Fibroblast of villous mesenchyme (primary cell): ENCODE results near the gene ADAMTSL1. TPM values are rescaled to one million over a fixed set of nuclear protein-coding genes. Genes with fewer than 3 reads are reported as not detected.

Experiments
- DNase-seq: peaks from one replicate; pipeline ENCODE4 v3.0.0-alpha.2; 2010; ENCODE audit warnings: low read depth
- H3K4me3 ChIP-seq: 2 replicates; pipeline ENCODE4 v1.5.1; 2011; ENCODE audit warnings: low read depth, mild to moderate bottlenecking, low read length
- total RNA-seq: library from RNA; depleted of rRNA; stranded (reverse); fragments of >200 nt; gene quantifications from 2 replicates; pipeline ENCODE4 v1.2.3, GENCODE V29; 2012
- TF ChIP-seq, protein P1 (sequence below): IDR thresholded peaks from 2 replicates; pipeline ENCODE4 v1.5.1; 2012; ENCODE audit warnings: low read depth, mild to moderate bottlenecking, low read length; ENCODE audit not compliant: insufficient read depth

The ADAMTSL1 gene
- total RNA-seq, 1 donor, result 3.0 TPM

DNA sequence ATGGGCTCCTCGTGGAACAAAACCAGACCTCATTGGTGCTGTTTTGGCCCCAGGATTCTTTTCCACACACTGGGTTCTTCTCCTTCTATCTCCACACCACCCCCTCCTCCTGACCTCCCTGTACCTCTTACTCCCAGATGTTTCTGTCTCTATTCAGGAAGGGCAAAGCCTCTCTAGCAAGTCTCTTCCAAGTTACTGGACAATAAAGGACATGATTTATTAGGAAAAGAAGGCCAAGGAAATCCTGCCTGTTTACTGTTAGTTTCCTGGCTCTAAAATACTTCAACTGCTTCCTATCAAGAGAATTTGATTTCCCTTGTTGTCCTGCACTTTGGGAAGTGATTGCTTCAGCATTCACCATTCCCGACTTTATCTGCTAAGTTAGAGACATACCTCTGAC is 297.1 kb downstream of the ADAMTSL1 start:
- TF ChIP-seq, protein P1, sequence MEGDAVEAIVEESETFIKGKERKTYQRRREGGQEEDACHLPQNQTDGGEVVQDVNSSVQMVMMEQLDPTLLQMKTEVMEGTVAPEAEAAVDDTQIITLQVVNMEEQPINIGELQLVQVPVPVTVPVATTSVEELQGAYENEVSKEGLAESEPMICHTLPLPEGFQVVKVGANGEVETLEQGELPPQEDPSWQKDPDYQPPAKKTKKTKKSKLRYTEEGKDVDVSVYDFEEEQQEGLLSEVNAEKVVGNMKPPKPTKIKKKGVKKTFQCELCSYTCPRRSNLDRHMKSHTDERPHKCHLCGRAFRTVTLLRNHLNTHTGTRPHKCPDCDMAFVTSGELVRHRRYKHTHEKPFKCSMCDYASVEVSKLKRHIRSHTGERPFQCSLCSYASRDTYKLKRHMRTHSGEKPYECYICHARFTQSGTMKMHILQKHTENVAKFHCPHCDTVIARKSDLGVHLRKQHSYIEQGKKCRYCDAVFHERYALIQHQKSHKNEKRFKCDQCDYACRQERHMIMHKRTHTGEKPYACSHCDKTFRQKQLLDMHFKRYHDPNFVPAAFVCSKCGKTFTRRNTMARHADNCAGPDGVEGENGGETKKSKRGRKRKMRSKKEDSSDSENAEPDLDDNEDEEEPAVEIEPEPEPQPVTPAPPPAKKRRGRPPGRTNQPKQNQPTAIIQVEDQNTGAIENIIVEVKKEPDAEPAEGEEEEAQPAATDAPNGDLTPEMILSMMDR, result no peak
- H3K4me3 ChIP-seq, result no peak overlapping the region
- no peak for DNase-seq

DNA sequence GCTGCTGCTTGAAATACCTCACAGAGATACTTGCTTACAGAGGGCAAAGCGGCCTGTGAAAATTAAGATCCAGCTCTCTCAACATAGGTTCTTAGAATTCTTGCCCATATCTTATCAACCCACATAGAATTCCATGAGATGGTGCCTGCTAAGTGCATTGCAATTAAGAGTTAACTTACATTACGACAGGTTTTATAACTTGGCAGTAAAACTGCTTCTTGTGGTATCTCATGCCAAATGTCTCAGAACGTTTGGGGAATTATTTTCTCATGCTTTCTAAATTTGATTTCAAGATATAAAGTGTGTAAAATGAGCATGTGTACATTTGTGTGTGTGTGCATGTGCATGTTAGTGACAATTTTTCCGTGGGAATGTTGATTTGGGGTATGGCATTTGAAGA is 297.8 kb downstream of the ADAMTSL1 start:
- DNase-seq, result no peak
- TF ChIP-seq, protein P1, result no peak
- no peak overlapping the region for H3K4me3 ChIP-seq

GRCh38 chr9:18775241-18775640 is 301.3 kb downstream of the ADAMTSL1 start:
- DNase-seq, result no peak
- TF ChIP-seq, protein P1, result no peak
- no peak overlapping the region for H3K4me3 ChIP-seq

- no peak for DNase-seq
- TF ChIP-seq, protein P1, result no peak
- no peak overlapping the region for H3K4me3 ChIP-seq
These were observed 302.0 kb downstream of the ADAMTSL1 start for GRCh38 chr9:18775930-18776329.

GRCh38 chr9:18776836-18777820 is 303.2 kb downstream of the ADAMTSL1 start:
- DNase-seq, result no peak
- H3K4me3 ChIP-seq, result no peak overlapping the region
- TF ChIP-seq, protein P1, result no peak

GRCh38 chr9:18778147-18778546 is 304.2 kb downstream of the ADAMTSL1 start:
- DNase-seq, result no peak
- no peak overlapping the region for H3K4me3 ChIP-seq
- TF ChIP-seq, protein P1, result no peak
